ENCODE results near the gene PWWP2B. TPM values are rescaled to one million over a fixed set of nuclear protein-coding genes. Genes with fewer than 3 reads are reported as not detected.

PWWP2B gene
- total and polyA plus RNA-seq, 10 of the 15 experiments (the other 5 are each of a cell fraction or from before 2014, with no cell fraction given): 0.04 to 0.87 (median 0.35) TPM; not detected in 4

GRCh38 chr10:132375116-132375794 lies 21.7 kb upstream of the PWWP2B start:
- BruUV-seq (replicated peaks): no TSS peak
- DNase-seq (ENCODE audit: low read depth, low spot score) (no peak), FAIRE-seq (no peak), ATAC-seq (no peak)
- H2AFZ ChIP-seq (ENCODE audit: control insufficient read depth, low read depth, low read length): no peak overlapping the region
- intact Hi-C loops (cut with micrococcal nuclease; ENCODE audit: unreplicated experiment): no loop called here
- no peaks in the 10 kb centered on the region for H3K79me2 ChIP-seq (ENCODE audit: control insufficient read depth, insufficient read depth, low read length)
- ChIA-PET SMC1A (ENCODE audit: uncharacterized antibody, unreplicated experiment) (no interaction called here), CTCF (no interaction called here), POLR2A (no interaction called here), RAD21 (ENCODE audit: unreplicated experiment) (no interaction called here)
- no peaks in the 10 kb centered on the region for H3K36me3 ChIP-seq (ENCODE audit: control insufficient read depth in 2 of 2, insufficient read depth in 2 of 2, low read length in 1 of 2)
- no peaks in the 10 kb centered on the region for H4K20me1 ChIP-seq (ENCODE audit: control insufficient read depth, insufficient read depth)
- TF ChIP-seq ATF2 (IDR thresholded peaks at IDR 0.05; ENCODE audit: low read length): no peak
- no peak overlapping the region for H3K4me3 ChIP-seq
- no peaks in the 10 kb centered on the region for H3K9me3 ChIP-seq (replicated peaks; ENCODE audit: control insufficient read depth, insufficient read depth, low read length)
- in situ Hi-C loops (cut with MboI): no loop called here
- no peak overlapping the region for H3K4me2 ChIP-seq (ENCODE audit: control insufficient read depth, insufficient read depth)
- WGBS (ENCODE audit: insufficient coverage, insufficient replicate concordance, low lambda C conversion rate, missing lambda C conversion rate): 69% methylated on average over 26 of the region's 26 CpGs
- H3K9ac ChIP-seq (ENCODE audit: control insufficient read depth, insufficient read depth, low read length): no peak overlapping the region
- H3K27ac ChIP-seq (ENCODE audit: control insufficient read depth, insufficient read depth): no peak overlapping the region
- H3K4me1 ChIP-seq (ENCODE audit: control insufficient read depth, insufficient read depth, low read length): no peaks in the 10 kb centered on the region
- no peaks in the 10 kb centered on the region; a peak in 1 of 4 replicates for H3K27me3 ChIP-seq (replicated peaks in 1 of 2; ENCODE audit: control insufficient read depth in 2 of 2, insufficient read depth in 2 of 2, low read length in 1 of 2)

DNA sequence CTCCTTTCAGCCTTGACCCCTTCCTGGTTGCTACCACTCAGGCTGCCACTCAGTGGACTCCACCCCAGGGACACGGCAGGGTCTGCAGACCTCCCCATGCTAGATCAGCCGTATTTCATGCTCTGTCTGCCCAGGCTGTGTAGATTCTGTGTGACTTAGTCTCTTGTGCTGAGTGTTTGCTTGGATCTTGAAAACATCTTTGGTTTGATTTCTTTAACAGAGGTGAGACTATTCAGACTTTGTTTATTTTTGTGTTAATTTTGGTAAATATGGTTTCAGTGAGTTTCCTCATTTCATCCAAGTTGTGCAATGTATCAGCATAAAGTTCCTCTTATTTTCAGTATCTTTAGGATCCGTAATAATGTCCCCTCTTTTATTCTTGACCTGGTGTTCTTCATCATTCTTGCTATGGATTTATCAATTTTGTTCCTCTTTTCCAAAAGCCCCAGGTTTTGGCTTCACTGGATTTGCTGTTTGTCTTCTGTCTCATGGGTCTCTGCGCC lies 21.2 kb upstream of the PWWP2B start:
- no TSS peak for BruUV-seq (replicated peaks)
- Histone ChIP-seq H3K27ac (ENCODE audit: control insufficient read depth, insufficient read depth) (no peak overlapping the region), H4K20me1 (ENCODE audit: control insufficient read depth, insufficient read depth) (no peaks in the 10 kb centered on the region), H3K4me3 (no peak overlapping the region), H2AFZ (ENCODE audit: control insufficient read depth, low read depth, low read length) (no peak overlapping the region), H3K4me2 (ENCODE audit: control insufficient read depth, insufficient read depth) (no peak overlapping the region), H3K79me2 (ENCODE audit: control insufficient read depth, insufficient read depth, low read length) (no peaks in the 10 kb centered on the region), H3K4me1 (ENCODE audit: control insufficient read depth, insufficient read depth, low read length) (no peaks in the 10 kb centered on the region), H3K9ac (ENCODE audit: control insufficient read depth, insufficient read depth, low read length) (no peak overlapping the region), H3K27me3 (replicated peaks in 1 of 2; ENCODE audit: control insufficient read depth in 2 of 2, insufficient read depth in 2 of 2, low read length in 1 of 2) (no peaks in the 10 kb centered on the region; a peak in 1 of 4 replicates), H3K9me3 (replicated peaks; ENCODE audit: control insufficient read depth, insufficient read depth, low read length) (no peaks in the 10 kb centered on the region), H3K36me3 (ENCODE audit: control insufficient read depth in 2 of 2, insufficient read depth in 2 of 2, low read length in 1 of 2) (no peaks in the 10 kb centered on the region)
- ChIA-PET SMC1A (ENCODE audit: uncharacterized antibody, unreplicated experiment) (no interaction called here), POLR2A (no interaction called here), RAD21 (ENCODE audit: unreplicated experiment) (no interaction called here), CTCF (no interaction called here)
- intact Hi-C loops (cut with micrococcal nuclease; ENCODE audit: unreplicated experiment) (no loop called here), in situ Hi-C loops (cut with MboI) (no loop called here)
- no peak for DNase-seq (ENCODE audit: low read depth, low spot score)
- FAIRE-seq: no peak
- no peak for ATAC-seq
- TF ChIP-seq RAD51 (IDR thresholded peaks at IDR 0.05) (no peak), SIX5 (IDR thresholded peaks at IDR 0.05; ENCODE audit: low read depth, low read length, severe bottlenecking) (no peak), JUND (IDR thresholded peaks at IDR 0.05; ENCODE audit: low read depth, low read length) (no peak), POLR2AphosphoS2 (IDR thresholded peaks at IDR 0.05; ENCODE audit: low read depth, low read length) (no peak), ZBED1 (IDR thresholded peaks at IDR 0.05; ENCODE audit: borderline replicate concordance) (no peak), NR2C1 (IDR thresholded peaks at IDR 0.05) (no peak), CREM (IDR thresholded peaks at IDR 0.05; ENCODE audit: low read depth) (no peak), RFX5 (IDR thresholded peaks at IDR 0.05; ENCODE audit: low read depth, low read length) (no peak), PAX5 (IDR thresholded peaks at IDR 0.05; ENCODE audit: borderline replicate concordance, low read depth, low read length) (no peak), GATAD2B (conservative IDR thresholded peaks at IDR 0.05; ENCODE audit: low read depth) (no peak)
- TF ChIP-seq, protein P1, sequence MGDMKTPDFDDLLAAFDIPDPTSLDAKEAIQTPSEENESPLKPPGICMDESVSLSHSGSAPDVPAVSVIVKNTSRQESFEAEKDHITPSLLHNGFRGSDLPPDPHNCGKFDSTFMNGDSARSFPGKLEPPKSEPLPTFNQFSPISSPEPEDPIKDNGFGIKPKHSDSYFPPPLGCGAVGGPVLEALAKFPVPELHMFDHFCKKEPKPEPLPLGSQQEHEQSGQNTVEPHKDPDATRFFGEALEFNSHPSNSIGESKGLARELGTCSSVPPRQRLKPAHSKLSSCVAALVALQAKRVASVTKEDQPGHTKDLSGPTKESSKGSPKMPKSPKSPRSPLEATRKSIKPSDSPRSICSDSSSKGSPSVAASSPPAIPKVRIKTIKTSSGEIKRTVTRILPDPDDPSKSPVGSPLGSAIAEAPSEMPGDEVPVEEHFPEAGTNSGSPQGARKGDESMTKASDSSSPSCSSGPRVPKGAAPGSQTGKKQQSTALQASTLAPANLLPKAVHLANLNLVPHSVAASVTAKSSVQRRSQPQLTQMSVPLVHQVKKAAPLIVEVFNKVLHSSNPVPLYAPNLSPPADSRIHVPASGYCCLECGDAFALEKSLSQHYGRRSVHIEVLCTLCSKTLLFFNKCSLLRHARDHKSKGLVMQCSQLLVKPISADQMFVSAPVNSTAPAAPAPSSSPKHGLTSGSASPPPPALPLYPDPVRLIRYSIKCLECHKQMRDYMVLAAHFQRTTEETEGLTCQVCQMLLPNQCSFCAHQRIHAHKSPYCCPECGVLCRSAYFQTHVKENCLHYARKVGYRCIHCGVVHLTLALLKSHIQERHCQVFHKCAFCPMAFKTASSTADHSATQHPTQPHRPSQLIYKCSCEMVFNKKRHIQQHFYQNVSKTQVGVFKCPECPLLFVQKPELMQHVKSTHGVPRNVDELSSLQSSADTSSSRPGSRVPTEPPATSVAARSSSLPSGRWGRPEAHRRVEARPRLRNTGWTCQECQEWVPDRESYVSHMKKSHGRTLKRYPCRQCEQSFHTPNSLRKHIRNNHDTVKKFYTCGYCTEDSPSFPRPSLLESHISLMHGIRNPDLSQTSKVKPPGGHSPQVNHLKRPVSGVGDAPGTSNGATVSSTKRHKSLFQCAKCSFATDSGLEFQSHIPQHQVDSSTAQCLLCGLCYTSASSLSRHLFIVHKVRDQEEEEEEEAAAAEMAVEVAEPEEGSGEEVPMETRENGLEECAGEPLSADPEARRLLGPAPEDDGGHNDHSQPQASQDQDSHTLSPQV (IDR thresholded peaks at IDR 0.05): no peak
- 62% methylated on average over 4 of the region's 4 CpGs for WGBS (ENCODE audit: insufficient coverage, insufficient replicate concordance, low lambda C conversion rate, missing lambda C conversion rate)
